ENCODE results near the gene DPCD. TPM values are rescaled to one million over a fixed set of nuclear protein-coding genes. Genes with fewer than 3 reads are reported as not detected.

The DPCD gene
- total RNA-seq, 1 donor from 2014 or later: 38.2 TPM

DNA sequence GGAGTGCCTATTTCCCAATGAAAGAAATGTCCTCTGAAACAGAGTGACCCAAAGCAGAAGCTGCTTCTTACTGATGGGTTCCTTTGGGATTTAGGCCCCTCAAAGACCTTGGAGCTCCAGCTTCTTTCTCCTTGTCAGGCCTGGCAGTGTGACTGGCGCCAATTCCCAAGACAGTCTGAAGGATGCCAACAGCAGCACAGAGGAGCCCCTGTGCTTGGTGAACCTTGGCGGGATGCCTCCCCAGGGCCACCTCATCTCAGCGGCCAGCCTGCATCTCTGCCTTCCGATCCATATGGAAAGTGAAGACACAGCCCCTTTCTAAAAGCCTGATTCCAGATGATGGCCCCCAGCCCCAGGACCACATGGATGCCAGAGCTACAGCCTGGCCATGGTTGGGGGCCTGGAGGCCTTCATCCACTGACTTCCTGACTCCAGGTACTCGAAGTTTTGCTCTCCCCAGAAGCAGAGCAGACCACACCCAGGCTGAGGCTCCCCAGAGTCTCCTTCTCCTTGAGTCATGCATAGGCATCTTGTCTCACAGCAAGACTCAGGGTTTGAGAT lies 61.5 kb downstream of the DPCD start:
- no peak for DNase-seq (ENCODE audit: low read depth)
- H3K4me3 ChIP-seq (ENCODE audit: low read depth, low read length): no peak overlapping the region
- FAIRE-seq: no peak
- H3K36me3 ChIP-seq (ENCODE audit: control insufficient read depth, insufficient read depth, low read length): no peaks in the 10 kb centered on the region
- TF ChIP-seq, protein P1, sequence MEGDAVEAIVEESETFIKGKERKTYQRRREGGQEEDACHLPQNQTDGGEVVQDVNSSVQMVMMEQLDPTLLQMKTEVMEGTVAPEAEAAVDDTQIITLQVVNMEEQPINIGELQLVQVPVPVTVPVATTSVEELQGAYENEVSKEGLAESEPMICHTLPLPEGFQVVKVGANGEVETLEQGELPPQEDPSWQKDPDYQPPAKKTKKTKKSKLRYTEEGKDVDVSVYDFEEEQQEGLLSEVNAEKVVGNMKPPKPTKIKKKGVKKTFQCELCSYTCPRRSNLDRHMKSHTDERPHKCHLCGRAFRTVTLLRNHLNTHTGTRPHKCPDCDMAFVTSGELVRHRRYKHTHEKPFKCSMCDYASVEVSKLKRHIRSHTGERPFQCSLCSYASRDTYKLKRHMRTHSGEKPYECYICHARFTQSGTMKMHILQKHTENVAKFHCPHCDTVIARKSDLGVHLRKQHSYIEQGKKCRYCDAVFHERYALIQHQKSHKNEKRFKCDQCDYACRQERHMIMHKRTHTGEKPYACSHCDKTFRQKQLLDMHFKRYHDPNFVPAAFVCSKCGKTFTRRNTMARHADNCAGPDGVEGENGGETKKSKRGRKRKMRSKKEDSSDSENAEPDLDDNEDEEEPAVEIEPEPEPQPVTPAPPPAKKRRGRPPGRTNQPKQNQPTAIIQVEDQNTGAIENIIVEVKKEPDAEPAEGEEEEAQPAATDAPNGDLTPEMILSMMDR (IDR thresholded peaks at IDR 0.05; ENCODE audit: insufficient read depth, low read length, severe bottlenecking): no peak
- H3K27me3 ChIP-seq (ENCODE audit: control insufficient read depth, insufficient read depth, low read length): no peaks in the 10 kb centered on the region

DNA sequence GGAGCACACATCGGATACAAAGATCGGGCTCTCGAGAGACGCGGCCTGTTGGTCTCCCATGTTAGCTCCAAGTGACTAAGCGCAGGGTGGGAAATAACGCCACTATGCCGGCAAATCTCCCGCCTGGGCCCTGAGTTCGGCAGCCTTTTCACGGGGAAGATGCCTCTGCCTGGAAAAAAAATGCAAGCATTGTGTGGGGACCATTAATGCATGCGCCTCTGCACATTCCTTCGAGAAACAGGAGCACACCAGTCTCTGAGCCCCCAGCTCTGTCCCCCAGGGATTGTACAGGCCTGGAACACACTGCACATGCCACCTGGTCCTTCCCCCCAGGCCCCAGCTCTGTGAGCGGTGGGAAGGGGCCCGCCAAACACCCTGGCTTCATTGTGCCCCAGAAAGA lies 62.7 kb downstream of the DPCD start:
- H3K4me3 ChIP-seq (ENCODE audit: low read depth, low read length): no peak overlapping the region
- no peaks in the 10 kb centered on the region for H3K27me3 ChIP-seq (ENCODE audit: control insufficient read depth, insufficient read depth, low read length)
- DNase-seq (ENCODE audit: low read depth) (no peak), FAIRE-seq (no peak)
- TF ChIP-seq, protein P1 (IDR thresholded peaks at IDR 0.05; ENCODE audit: insufficient read depth, low read length, severe bottlenecking): no peak
- peaks cover 4% of the 10 kb centered on the region for H3K36me3 ChIP-seq (ENCODE audit: control insufficient read depth, insufficient read depth, low read length)

DNA sequence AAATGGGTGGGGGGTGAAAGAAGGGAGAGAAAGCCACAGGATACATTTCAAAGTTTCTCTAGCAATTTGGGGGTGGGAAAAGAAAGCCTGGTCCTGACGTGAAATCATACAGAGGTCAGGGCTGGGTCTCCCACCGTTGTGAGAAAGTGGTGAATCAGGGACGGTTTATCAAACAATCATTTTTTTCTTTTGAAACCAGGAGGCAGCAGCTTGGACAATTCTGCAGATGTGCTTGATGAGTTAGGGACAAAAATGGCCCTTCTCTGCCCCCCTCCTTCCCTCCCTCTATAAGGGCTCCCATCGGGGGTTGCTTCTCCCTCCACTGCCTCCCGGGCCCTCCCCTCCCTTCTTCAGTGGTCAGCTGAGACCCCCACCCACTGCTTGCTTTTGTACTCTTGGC lies 63.2 kb downstream of the DPCD start:
- no peaks in the 10 kb centered on the region for H3K27me3 ChIP-seq (ENCODE audit: control insufficient read depth, insufficient read depth, low read length)
- H3K4me3 ChIP-seq (ENCODE audit: low read depth, low read length): no peak overlapping the region
- TF ChIP-seq, protein P1 (IDR thresholded peaks at IDR 0.05; ENCODE audit: insufficient read depth, low read length, severe bottlenecking): no peak
- no peak for DNase-seq (ENCODE audit: low read depth)
- FAIRE-seq: peak; percentile 68
- H3K36me3 ChIP-seq (ENCODE audit: control insufficient read depth, insufficient read depth, low read length): peaks cover 4% of the 10 kb centered on the region

DNA sequence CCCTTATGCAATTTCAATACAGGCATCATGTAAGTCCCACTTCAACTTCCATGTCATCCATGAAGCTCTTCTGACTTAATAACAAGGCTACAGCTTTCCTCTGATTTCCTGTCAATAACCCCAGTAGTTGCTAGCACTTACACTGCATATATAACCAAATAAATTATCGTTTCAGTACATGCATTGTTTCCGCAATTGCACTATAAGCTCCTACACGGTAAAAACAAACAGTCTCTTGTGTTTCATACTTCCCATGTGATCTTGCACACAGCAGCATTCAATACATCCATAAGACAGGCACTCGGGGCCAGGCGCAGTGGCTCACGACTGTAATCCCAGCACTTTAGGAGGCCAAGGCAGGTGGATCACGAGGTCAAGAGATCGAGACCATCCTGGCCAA lies 65.4 kb downstream of the DPCD start:
- Histone ChIP-seq H3K36me3 (ENCODE audit: control insufficient read depth, insufficient read depth, low read length) (peaks cover 4% of the 10 kb centered on the region), H3K27me3 (ENCODE audit: control insufficient read depth, insufficient read depth, low read length) (no peaks in the 10 kb centered on the region), H3K4me3 (ENCODE audit: low read depth, low read length) (no peak overlapping the region)
- TF ChIP-seq, protein P1 (IDR thresholded peaks at IDR 0.05; ENCODE audit: insufficient read depth, low read length, severe bottlenecking): no peak
- no peak for FAIRE-seq
- no peak for DNase-seq (ENCODE audit: low read depth)

DNA sequence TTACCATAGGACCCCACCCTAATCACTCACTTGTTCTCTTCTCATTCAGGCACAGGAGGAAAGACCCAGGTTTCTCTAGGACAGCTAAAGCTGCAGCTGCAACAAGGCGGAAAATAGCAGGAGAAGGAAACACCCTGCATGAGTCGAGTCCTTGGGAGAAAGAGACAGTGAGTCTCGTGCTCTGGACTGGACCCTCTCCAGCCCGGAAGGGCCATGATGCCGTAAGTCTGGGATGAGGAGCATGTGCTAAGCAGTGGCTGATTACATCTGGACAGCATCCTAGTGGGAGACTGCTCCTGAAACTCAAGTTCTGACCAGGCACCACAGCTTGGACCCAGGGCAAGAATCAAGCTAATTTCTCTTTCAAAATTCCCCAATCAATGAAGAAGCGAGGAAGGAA lies 67.4 kb downstream of the DPCD start:
- Histone ChIP-seq H3K27me3 (ENCODE audit: control insufficient read depth, insufficient read depth, low read length) (no peaks in the 10 kb centered on the region), H3K36me3 (ENCODE audit: control insufficient read depth, insufficient read depth, low read length) (peaks cover 8% of the 10 kb centered on the region), H3K4me3 (ENCODE audit: low read depth, low read length) (no peak overlapping the region)
- peak; percentile 70 for FAIRE-seq
- no peak for DNase-seq (ENCODE audit: low read depth)
- TF ChIP-seq, protein P1 (IDR thresholded peaks at IDR 0.05; ENCODE audit: insufficient read depth, low read length, severe bottlenecking): no peak

DNA sequence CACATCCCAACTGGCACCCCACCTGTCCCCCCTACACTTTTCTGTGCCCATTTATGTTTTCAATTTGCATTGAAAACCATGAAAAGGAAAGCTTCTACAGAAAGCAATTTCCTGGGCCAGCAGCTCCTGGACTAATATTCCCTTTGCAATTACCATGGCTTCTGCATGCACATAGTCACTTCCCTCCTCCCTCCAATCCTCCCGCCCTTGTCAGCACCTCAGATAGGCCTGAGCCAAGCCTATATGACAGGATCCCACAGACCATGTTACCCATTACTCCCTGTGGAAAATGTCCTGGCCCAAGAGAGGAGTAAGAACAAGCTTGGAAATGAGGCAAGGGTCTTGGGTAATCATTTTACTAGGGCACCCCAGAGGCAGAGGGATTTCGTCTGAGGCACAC lies 68.8 kb downstream of the DPCD start:
- Histone ChIP-seq H3K27me3 (ENCODE audit: control insufficient read depth, insufficient read depth, low read length) (no peaks in the 10 kb centered on the region), H3K4me3 (ENCODE audit: low read depth, low read length) (no peak overlapping the region), H3K36me3 (ENCODE audit: control insufficient read depth, insufficient read depth, low read length) (peaks cover 14% of the 10 kb centered on the region)
- no peak for FAIRE-seq
- TF ChIP-seq, protein P1 (IDR thresholded peaks at IDR 0.05; ENCODE audit: insufficient read depth, low read length, severe bottlenecking): no peak
- DNase-seq (ENCODE audit: low read depth): no peak
